Hematopoietic multipotent progenitor cell treated with erythropoietin and hydrocortisone succinate and interleukin-3 and kit ligand, for 6 days (in vitro differentiated cells): Measurements from ENCODE around the gene SLC16A5.

ENCODE experiments used
- DNase-seq: peaks from one replicate; pipeline ENCODE4 v3.0.0-alpha.2; 2015

The SLC16A5 gene

GRCh38 chr17:75088465-75089417 is 987 bp downstream of the SLC16A5 start:
- no peak for DNase-seq

GRCh38 chr17:75090871-75091854 is 3.4 kb downstream of the SLC16A5 start:
- DNase-seq = peak; percentile 52

- DNase-seq = peak; percentile 65
Observed at GRCh38 chr17:75091855-75092327, 4.1 kb downstream of the SLC16A5 start.

DNA sequence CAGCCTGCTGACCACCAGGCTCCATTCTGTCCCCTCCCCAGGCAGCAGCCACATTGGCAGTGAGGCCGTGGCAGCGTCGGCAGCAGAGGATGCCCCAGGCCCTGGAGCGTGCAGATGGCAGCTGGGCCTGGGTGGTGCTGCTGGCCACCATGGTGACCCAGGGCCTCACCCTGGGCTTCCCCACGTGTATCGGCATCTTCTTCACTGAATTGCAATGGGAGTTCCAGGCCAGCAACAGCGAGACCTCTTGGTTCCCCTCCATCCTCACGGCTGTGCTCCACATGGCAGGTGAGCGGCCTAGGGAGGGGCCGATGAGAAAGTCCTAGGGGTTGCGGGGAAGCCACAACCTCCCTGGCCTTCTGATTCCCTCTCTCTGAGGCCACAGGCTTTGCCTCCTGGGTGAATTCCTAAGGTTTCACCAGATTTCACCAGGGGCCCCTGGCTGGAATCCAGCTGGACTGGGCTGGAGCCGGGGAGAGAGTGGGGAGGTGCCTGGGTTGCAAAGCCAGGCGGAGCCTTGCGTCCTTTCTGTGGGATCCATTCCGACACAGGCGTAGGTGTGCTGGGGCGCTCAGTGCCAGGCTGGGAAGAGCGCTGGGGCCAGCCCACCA is 5.9 kb downstream of the SLC16A5 start:
- no peak for DNase-seq

DNA sequence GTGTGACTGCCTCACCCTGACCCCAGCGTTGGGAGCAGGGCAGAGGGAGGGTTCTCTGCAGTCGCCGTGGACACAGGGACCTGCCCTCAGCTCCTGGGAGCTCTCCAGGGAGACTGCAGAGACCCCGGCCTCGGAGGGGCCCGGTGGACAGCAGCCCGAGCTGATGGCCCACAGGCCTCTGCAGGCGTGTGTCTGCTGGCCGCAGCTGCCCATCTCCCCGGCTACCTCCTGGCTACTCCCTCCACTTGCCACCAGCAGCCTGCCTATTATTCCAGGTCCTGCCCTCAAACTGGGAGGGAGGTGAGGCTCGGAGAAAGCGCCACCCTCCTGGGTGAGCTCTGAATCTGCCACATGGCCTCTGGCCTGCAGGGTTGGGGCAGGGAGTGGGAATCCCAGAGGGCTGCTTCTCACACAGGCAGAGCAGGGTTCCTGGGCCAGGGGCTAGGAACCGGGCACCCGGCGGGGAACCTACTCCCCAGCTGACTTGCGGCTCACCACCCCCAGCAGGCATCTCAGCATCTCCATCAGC is 7.2 kb downstream of the SLC16A5 start:
- DNase-seq = no peak

GRCh38 chr17:75096082-75096625 is 8.4 kb downstream of the SLC16A5 start:
- DNase-seq = peak; percentile 96

DNA sequence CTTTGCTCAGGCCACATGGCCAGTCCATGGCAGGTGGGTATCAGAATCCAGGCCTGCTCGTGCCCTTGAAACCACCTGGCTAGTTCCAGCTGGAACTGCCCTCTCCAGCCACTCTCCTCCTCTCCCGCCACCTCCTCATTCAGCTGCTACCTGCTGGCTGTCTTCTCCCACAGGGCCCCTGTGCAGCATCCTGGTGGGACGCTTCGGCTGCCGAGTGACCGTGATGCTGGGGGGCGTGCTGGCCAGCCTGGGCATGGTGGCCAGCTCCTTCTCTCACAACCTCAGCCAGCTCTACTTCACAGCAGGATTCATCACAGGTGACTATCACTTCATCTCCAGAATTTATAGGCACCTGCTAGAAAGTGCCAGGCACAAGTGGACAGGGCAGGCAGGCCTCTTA is 10.1 kb downstream of the SLC16A5 start:
- no peak for DNase-seq

GRCh38 chr17:75098861-75099260 is 11.1 kb downstream of the SLC16A5 start:
- no peak for DNase-seq

DNA sequence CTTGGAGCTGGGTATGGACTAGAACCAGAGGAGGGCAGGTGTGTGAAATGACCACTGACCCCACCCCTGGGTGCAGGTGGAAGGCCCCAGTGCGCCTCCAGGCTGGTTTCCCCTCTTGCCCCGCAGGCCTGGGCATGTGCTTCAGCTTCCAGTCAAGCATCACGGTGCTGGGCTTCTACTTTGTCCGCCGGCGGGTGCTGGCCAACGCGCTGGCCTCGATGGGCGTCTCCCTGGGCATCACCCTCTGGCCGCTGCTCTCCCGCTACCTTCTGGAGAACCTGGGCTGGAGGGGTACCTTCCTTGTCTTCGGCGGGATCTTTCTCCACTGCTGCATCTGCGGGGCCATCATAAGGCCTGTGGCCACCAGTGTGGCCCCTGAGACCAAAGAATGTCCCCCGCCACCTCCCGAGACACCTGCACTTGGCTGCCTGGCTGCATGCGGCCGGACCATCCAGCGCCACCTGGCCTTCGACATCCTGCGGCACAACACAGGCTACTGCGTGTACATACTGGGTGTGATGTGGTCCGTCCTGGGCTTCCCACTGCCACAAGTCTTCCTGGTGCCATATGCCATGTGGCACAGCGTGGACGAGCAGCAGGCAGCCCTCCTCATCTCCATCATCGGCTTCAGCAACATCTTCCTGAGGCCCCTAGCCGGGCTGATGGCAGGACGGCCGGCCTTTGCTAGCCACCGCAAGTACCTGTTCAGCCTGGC is 12.3 kb downstream of the SLC16A5 start:
- no peak for DNase-seq

GRCh38 chr17:75102385-75102821 is 14.6 kb downstream of the SLC16A5 start:
- peak; percentile 50 for DNase-seq

GRCh38 chr17:75103601-75104554 is 16.1 kb downstream of the SLC16A5 start:
- DNase-seq = no peak

- DNase-seq = peak; percentile 71
Observed at GRCh38 chr17:75105126-75106080, 17.6 kb downstream of the SLC16A5 start.

DNA sequence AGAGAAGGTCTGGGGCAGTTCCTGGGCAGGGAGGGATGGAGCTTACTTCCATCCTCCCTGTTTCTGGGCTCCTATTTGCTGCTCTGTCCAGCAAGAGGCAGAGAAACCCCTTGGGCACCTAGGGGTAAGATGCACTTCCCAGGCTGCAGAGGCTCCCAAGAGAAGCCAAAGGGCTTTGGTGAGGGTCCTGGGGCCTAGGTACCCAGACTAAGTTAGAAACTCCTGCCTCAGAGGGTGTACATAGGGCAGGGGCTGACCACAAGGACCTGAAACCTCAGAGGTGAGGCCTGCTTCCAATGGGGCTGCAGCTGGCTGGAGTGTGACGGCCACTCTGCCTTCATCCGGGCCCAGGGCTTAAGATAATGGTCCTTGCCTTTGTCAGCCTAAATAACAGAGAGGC is 20.4 kb downstream of the SLC16A5 start:
- no peak for DNase-seq

DNA sequence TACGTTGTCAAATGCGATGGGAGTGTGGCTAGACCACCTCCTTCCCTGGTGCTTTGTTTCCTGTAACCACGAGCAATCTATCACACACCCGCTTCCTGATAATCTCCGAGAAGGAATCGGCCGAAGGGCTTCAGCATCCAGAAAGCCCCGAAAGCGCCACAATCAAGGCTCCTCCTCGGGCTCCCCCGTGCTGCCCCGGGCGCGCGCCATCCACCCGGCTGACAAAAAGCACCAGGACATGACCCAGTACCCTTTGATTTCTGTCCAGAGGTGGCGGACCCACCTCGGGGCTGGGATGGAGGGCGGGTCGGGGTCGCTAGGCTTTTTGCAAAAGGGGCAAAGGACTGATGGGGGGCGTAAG is 21.3 kb downstream of the SLC16A5 start:
- peak; percentile 43 for DNase-seq

DNA sequence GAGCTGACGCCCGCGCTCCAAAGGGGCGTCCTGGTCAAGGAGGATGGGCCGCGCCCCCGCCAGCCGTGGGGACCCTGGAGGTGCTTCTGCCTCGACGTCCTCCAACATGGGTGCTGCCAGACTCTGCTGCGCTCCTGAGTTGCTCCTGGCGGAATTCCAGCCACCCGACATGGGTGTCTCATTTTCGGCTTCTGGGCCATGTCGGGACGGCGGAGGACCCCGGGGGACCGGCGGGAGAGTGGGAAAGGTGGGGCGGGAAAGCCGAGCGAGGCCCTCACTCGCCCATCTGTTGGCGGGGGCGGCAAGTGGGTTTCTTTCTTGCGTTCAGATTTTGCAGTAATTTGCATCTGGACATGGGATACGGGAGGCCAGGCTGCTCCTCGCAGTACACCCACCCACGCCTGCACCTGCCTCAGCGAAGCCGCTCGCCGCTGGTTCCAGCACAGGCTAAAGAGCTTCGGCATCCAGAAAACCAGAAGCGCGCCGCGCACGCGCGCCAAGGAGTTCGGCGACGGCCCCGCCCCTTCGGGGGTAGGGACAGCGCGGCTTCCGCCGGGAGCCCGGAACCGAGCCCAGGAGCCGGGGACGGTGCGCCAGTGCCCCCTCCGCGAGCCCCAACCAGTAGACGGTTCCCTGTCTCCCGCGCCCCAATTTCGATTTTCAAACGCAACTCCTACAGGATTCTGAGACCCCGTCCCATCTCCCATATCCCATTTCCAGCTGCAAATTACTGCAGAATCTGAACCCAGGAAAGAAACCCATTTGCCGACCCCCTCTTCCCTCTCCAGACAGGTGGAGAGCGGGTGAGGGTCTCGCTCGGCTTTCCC is 21.9 kb downstream of the SLC16A5 start, which contains the start of gene ARMC7:
ARMC7 (plus strand) TSS at position 563 of the 827 bp plus-strand sequence. CDS start 320 bp downstream, outside the sequence.
- DNase-seq = peak; percentile 93

DNA sequence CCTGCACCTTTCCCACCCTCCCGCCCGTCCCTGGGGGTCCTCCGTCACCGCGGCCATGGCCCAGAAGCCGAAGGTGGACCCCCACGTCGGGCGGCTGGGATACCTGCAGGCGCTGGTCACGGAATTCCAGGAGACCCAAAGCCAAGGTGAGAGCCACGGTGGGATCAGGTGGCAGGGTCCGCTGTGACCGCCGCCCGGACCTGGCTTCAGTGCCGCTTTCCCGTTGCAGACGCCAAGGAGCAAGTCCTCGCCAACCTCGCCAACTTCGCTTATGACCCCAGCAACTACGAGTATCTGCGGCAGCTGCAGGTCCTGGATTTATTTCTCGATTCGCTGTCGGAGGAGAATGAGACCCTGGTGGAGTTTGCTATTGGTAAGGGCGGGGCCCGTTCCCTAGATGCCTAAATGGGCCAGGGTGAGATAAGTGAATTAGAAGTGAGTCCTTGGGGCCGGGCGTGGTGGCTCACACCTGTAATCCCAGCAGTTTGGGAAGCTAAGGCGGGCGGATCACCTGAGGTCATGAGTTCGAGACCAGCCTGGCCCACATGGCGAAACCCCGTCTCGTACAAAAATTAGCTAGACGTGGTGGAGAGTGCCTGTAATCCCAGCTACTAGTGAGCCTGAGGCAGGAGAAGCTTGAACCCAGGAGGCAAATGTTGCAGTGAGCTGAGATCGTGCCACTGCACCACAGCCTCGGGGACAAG is 22.6 kb downstream of the SLC16A5 start:
- peak; percentile 70 for DNase-seq

DNA sequence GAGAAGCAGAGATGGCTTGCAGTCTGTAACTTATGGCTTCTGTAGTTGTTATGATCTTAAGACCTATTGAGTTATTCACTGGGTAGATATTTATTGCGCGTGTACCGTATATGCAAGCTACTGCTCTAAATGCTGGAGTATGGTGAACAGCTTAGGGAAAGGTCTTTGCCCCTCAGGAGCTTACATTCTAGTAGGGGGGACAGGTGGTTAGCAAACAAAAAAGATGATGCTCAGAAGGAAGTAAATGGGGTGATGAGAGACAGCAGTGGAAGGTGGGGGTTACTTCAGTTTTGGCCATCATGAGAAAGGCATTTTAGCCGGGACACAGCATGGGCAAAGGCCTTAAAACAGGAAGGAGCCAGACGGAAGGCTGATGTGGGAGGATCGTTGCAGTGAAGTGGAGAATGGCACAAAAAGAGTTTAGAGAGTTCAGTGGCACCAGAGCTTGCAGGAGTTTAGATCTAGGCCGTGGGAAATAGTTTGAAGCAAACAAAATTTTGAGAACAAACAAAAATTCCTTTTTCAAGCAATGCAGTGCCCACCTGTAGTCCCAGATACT is 24.1 kb downstream of the SLC16A5 start:
- DNase-seq = no peak
